Activated naive CD4-positive, alpha-beta T cell treated with anti-CD3 and anti-CD28 coated beads for 36 hours (primary cell): ENCODE data around the gene PAN3. TPM values are rescaled to one million over a fixed set of nuclear protein-coding genes. Genes with fewer than 3 reads are reported as not detected.
A peak's percentile ranks its signal among the peaks of the same experiment; 100 is the strongest.
"Not testable (repeated sequence)": the region's sequence is repeated elsewhere in the genome, so short reads cannot be mapped to it uniquely, and the experiment has no call there.

Experiments used
- CTCF ChIA-PET: fragments of 350-600 bp; sonication (Branson Sonifier 250); formaldehyde crosslinking; loops from one replicate; lab custom pipeline; 2021; ENCODE audit warnings: antibody characterized with exemption; lab: Charles Lee
- DNase-seq: peaks from one replicate; pipeline ENCODE4 v3.0.0-alpha.2; 2020
- H3K27ac Mint-ChIP-seq: one replicate; pipeline ENCODE4 v1.8.0; 2021; ENCODE audit warnings: mild to moderate bottlenecking, mixed read lengths
- H3K27me3 Mint-ChIP-seq: one replicate; pipeline ENCODE4 v1.8.0; 2021; ENCODE audit warnings: low read depth, mixed read lengths
- H3K36me3 Mint-ChIP-seq: one replicate; pipeline ENCODE4 v1.8.0; 2021; ENCODE audit warnings: low read depth, mixed read lengths
- H3K4me1 Mint-ChIP-seq: one replicate; pipeline ENCODE4 v1.8.0; 2021; ENCODE audit warnings: low read depth, mixed read lengths
- H3K4me3 Mint-ChIP-seq: one replicate; pipeline ENCODE4 v1.8.0; 2021; ENCODE audit warnings: mild to moderate bottlenecking, moderate library complexity, mixed read lengths
- H3K9me3 Mint-ChIP-seq: one replicate; pipeline ENCODE4 v1.8.0; 2021; ENCODE audit warnings: mixed read lengths
- intact Hi-C: fragments of 100-400 bp; cut with micrococcal nuclease; formaldehyde crosslinking; loops from one replicate; pipeline ENCODE4 v1.15.1; 2023
- total RNA-seq, 2 experiments: library from RNA; stranded (reverse); gene quantifications; one replicate each; pipeline ENCODE4 v1.2.3, GENCODE V29; 2021

The PAN3 gene, protein sequence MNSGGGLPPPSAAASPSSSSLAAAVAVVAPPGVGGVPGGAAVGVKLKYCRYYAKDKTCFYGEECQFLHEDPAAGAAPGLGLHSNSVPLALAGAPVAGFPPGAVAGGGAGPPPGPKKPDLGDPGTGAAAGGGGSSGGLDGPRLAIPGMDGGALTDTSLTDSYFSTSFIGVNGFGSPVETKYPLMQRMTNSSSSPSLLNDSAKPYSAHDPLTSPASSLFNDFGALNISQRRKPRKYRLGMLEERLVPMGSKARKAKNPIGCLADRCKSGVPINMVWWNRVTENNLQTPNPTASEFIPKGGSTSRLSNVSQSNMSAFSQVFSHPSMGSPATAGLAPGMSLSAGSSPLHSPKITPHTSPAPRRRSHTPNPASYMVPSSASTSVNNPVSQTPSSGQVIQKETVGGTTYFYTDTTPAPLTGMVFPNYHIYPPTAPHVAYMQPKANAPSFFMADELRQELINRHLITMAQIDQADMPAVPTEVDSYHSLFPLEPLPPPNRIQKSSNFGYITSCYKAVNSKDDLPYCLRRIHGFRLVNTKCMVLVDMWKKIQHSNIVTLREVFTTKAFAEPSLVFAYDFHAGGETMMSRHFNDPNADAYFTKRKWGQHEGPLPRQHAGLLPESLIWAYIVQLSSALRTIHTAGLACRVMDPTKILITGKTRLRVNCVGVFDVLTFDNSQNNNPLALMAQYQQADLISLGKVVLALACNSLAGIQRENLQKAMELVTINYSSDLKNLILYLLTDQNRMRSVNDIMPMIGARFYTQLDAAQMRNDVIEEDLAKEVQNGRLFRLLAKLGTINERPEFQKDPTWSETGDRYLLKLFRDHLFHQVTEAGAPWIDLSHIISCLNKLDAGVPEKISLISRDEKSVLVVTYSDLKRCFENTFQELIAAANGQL
- total RNA-seq = 10 to 100 TPM; 21.2 to 21.7 TPM

DNA sequence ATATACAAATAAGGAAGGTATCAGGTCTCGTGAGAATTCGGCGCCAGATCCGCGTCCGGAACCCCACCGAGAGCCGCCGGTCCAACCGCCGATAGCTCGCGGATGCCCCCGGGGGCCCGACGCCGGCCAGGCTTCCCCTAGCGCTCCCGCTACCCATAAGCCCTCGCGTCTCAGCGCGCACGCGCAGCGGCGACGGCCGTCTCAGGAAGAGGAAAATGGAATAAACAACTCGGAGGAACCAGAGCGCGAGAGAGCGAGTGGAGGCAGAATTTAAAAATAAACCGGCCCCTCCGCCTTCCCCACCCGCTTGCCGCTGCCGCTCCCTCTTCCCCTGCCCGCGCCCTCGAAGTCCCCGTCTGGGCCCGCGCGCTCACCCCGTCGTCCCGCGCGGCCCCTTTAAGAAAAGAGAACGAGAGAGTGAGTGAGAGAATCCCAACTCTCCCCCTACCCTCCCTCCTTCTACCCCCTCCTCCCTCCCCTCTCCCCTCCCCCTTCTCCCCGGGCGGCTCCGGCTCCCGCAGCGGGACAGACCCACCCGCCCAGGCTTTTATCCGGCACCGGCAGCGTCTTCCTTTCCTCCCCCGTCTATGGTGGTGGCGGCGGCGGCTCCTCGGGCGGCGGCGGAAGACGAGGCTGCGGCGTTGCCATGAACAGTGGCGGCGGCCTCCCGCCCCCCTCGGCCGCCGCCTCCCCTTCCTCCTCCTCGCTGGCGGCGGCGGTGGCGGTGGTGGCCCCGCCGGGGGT lies at the start of gene PAN3:
PAN3 (plus strand) TSS at position 534 of the 744 bp plus-strand sequence; CDS start at position 647, 113 bp downstream.
- peaks cover 37% of the 10 kb centered on the region for H3K4me1 Mint-ChIP-seq
- intact Hi-C loops = loop anchor here (1.0 to 5.0 kb wide), 10 partner anchors 9 to 886 kb away; partner anchors contain the start of genes FLT3, GTF3A, MTIF3 and POLR1D
- CTCF ChIA-PET = no interaction called here

DNA sequence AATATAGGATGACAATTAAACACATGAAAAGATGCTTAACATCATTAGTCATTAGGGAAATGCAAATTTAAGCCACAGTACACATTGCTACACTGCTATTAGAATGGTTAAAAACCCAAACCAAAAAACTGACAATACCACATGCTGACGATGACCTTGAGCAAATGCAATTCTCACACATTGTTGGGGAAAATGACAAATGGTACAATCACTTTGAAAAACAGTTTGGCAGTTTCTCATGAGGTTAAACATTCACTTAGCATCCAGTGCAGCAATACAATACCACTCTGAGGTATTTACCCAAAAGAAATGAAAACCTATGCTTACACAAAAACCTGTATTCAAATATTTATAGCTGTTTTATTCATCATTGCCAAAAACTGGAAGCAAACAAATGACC lies 49.3 kb upstream of the PAN3 start:
- peaks cover 15% of the 10 kb centered on the region for H3K27me3 Mint-ChIP-seq
- no peaks in the 10 kb centered on the region for H3K4me1 Mint-ChIP-seq
- H3K27ac Mint-ChIP-seq = no peak overlapping the region
- H3K9me3 Mint-ChIP-seq = no peaks in the 10 kb centered on the region
- intact Hi-C loops = no loop called here
- CTCF ChIA-PET = interaction anchor here (0.6 kb wide), 1 partner anchor 859 kb away, joined by 3 read pairs; no protein-coding TSS in a partner anchor
- no peak for DNase-seq
- no peaks in the 10 kb centered on the region for H3K36me3 Mint-ChIP-seq
- H3K4me3 Mint-ChIP-seq = no peak overlapping the region

More for the DNA sequence above, at the start of gene PAN3:
- H3K4me3 Mint-ChIP-seq = peak within 1 kb of the TSS; percentile 77
- no peaks in the 10 kb centered on the region for H3K9me3 Mint-ChIP-seq
- DNase-seq = peak; percentile 92
- H3K36me3 Mint-ChIP-seq = no peaks in the 10 kb centered on the region
- peak within 1 kb of the TSS; percentile 96 for H3K27ac Mint-ChIP-seq
- no peaks in the 10 kb centered on the region for H3K27me3 Mint-ChIP-seq

DNA sequence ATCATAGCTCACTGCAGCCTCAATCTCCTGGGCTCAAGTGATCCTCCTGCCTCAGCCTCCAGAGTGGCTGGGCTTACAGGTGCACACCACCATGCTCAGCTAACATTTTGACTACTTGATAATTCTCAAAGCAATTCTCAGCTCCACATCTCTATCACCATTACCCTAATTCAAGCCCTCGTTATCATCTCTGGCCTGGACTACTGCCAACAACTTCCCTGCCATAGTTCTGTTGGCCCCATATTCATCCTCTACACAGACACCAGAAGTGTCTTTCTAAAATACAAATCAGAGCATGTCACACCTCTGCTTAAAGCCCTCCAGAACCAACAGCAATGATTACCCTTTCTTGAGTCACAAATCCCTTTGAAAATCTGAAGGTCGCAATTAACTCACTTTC lies 45.9 kb upstream of the PAN3 start:
- peaks cover 21% of the 10 kb centered on the region for H3K27me3 Mint-ChIP-seq
- DNase-seq = no peak
- no peaks in the 10 kb centered on the region for H3K9me3 Mint-ChIP-seq
- no peaks in the 10 kb centered on the region for H3K4me1 Mint-ChIP-seq
- H3K4me3 Mint-ChIP-seq = no peak overlapping the region
- CTCF ChIA-PET = interaction anchor here (0.9 kb wide), 1 partner anchor 8 kb away, joined by 3 read pairs; no protein-coding TSS in a partner anchor
- intact Hi-C loops = no loop called here
- H3K27ac Mint-ChIP-seq = no peak overlapping the region
- no peaks in the 10 kb centered on the region for H3K36me3 Mint-ChIP-seq

DNA sequence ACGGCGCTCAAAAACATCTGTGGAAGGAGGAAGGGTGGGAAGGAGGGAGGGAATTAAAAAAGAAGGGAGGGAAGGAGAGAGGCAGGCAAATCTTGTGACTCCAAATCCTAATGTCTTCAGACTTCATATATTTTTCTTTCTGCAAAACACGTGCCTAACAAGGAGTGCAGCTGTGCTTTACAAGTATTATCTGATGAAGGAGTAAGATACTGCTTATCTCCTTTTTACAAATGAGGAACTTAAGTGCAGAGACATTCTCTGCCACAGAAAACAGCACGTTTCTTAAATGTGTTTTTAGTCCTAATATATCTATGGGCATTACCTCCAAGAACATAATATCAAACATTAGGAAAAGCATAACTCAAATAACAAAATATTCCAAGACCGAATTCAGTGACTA lies 44.5 kb upstream of the PAN3 start:
- CTCF ChIA-PET = no interaction called here
- intact Hi-C loops = no loop called here
- Mint-ChIP-seq H3K36me3 (no peaks in the 10 kb centered on the region), H3K4me3 (no peak overlapping the region), H3K27me3 (peaks cover 30% of the 10 kb centered on the region), H3K27ac (no peak overlapping the region), H3K4me1 (no peaks in the 10 kb centered on the region), H3K9me3 (no peaks in the 10 kb centered on the region)
- DNase-seq = no peak

DNA sequence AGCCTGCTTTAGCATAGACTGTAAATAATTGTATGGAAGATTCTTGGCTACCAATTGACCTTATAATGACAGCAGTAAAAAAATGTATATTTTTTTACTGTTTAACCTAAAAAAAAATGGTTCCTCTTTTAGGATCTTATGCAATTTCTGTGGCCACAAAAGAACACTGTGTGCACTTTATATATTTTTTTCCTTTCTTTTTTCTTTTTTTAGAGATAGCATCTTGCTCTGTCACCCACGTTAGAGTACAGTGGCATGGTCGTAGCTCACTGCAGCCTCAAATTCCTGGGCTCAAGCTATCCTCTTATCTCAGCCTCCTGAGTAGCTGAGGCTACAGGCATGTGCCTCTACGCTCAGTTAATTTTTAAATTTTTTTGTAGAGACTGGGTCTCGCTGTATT lies 44.0 kb upstream of the PAN3 start:
- no peak for DNase-seq
- no peak overlapping the region for H3K4me3 Mint-ChIP-seq
- no peaks in the 10 kb centered on the region for H3K4me1 Mint-ChIP-seq
- H3K36me3 Mint-ChIP-seq = no peaks in the 10 kb centered on the region
- CTCF ChIA-PET = no interaction called here
- peaks cover 31% of the 10 kb centered on the region for H3K27me3 Mint-ChIP-seq
- intact Hi-C loops = no loop called here
- no peak overlapping the region for H3K27ac Mint-ChIP-seq
- H3K9me3 Mint-ChIP-seq = no peaks in the 10 kb centered on the region

DNA sequence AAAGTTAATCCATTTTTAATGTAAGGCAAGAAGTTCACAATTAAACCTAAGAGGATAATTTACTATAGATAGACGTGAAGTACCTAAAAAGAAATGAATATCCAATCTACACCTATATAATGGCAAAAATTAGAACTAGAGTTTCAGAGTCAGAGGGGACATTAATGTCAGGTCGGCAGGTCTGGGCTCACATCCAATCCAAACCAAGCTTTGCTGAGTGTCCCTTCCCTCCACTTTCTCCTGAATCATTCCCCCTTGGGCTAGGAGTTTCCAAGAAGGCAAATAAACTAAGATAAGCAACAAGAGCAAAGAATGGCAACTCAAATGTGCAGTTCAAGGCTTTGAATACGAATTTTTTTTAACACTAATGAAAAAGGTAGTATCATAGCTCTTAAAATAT lies 40.8 kb upstream of the PAN3 start:
- H3K9me3 Mint-ChIP-seq = no peaks in the 10 kb centered on the region
- peaks cover 48% of the 10 kb centered on the region for H3K27me3 Mint-ChIP-seq
- peaks cover 5% of the 10 kb centered on the region for H3K4me1 Mint-ChIP-seq
- no peak overlapping the region for H3K27ac Mint-ChIP-seq
- intact Hi-C loops = no loop called here
- CTCF ChIA-PET = interaction anchor here (0.6 kb wide), 1 partner anchor 54 kb away, joined by 3 read pairs; no protein-coding TSS in a partner anchor
- H3K4me3 Mint-ChIP-seq = no peak overlapping the region
- H3K36me3 Mint-ChIP-seq = no peaks in the 10 kb centered on the region
- DNase-seq = no peak

DNA sequence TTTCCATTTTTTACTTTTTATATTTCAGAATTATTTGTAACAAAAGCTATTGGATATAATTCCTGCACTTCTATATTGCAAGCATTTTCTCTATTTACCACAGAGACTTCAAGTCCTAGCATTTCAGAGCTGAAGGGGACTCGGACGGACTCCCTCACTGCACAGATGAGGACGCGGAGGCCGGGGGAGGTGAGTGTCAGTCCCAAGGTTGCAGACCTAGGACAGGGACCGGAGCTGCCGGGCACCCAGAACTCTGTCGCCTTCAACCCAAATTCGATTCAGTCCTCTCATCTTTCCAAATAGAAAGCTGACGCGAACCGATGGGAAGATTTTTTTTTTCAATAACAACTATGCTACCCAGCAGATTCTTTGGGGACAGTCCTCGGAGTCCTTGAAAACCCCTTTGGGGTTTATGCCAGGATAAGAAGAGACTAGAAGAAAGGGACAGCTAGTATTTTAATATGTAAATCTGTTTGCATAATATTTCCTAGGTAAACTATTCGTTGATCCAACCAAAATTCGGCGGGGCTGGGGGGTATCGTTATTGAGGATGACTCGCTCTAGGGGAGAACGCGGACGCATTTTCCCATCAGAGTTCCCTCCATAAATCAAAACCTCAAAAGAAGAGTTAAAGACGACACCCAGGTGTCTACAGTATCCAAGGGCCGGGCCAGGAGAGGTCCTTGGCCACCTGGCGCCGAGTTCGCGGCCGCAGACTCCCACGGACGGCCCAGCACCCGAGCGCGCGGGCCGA lies 38.8 kb upstream of the PAN3 start:
- no peaks in the 10 kb centered on the region for H3K36me3 Mint-ChIP-seq
- CTCF ChIA-PET = interaction anchor here (0.6 kb wide), 2 partner anchors 144 to 470 kb away, joined by 3 to 4 read pairs; no protein-coding TSS in a partner anchor
- intact Hi-C loops = loop anchor here (1.0 kb wide), 1 partner anchor 39 kb away; the partner anchor contains the start of gene PAN3
- H3K27me3 Mint-ChIP-seq = peaks cover 47% of the 10 kb centered on the region
- no peak for DNase-seq
- H3K9me3 Mint-ChIP-seq = no peaks in the 10 kb centered on the region
- H3K4me3 Mint-ChIP-seq = peak overlapping the region; percentile 59
- H3K4me1 Mint-ChIP-seq = peaks cover 5% of the 10 kb centered on the region
- no peak overlapping the region for H3K27ac Mint-ChIP-seq

DNA sequence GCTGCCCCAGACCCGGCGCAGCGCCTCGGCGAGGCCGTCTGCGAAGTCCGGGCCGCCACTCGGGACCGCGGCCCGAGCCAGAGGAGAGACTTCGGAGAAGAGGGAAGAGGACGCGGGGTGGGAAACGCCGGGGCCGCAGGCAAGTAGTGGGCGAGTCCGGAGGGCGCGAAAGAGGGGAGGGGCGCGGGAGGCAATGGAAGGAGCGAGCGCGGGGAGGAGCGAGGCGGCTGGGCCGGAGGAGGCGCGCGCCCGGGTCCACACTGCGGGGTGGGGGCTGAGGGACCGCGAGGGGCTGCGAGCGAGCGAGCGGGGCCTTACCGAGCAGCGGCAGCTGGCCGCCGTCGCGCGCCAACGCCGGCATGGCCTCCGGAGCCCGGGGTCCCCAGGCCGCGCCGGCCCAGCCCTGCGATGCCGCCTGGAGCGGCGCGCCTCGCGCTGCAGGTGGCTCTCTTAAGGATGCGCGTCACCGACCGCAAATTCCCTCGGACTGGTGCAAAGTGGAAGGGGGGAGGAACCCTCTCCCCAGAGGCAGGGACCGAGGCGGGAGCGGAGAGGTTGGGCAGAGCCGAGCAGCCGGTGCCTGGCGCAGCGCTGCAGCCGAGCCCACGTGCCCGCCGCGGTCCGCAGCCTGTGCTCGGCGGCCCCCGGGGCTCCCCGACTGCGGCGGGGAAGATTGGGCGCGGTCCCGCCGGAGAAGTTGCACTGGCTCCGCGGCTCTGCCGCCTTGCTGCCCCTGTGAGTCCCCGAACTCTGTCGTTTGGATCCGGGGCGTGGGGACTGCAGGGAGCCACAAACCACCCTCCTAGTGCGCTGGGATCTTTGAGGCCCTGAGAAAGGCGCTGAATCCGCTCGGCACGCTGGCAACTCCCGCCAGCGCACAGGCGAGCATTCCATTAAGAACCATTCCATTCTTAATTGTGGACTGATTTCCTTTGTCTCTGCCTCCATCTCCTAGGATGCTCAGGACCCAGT lies 37.9 kb upstream of the PAN3 start, which contains the start of gene FLT3:
FLT3 (minus strand) TSS at position 427 of the 972 bp plus-strand sequence; CDS start at position 361, 66 bp downstream.
- H3K36me3 Mint-ChIP-seq = no peaks in the 10 kb centered on the region
- intact Hi-C loops = loop anchor here (1.0 kb wide), 1 partner anchor 38 kb away; the partner anchor contains the start of gene PAN3
- H3K27ac Mint-ChIP-seq = no peak within 1 kb of the TSS
- DNase-seq = peak; percentile 67
- CTCF ChIA-PET = interaction anchor here (0.6 kb wide), 1 partner anchor 145 kb away, joined by 3 read pairs; no protein-coding TSS in a partner anchor
- H3K4me3 Mint-ChIP-seq = peak within 1 kb of the TSS; percentile 59
- H3K27me3 Mint-ChIP-seq = peaks cover 44% of the 10 kb centered on the region
- H3K9me3 Mint-ChIP-seq = no peaks in the 10 kb centered on the region
- peaks cover 5% of the 10 kb centered on the region for H3K4me1 Mint-ChIP-seq

DNA sequence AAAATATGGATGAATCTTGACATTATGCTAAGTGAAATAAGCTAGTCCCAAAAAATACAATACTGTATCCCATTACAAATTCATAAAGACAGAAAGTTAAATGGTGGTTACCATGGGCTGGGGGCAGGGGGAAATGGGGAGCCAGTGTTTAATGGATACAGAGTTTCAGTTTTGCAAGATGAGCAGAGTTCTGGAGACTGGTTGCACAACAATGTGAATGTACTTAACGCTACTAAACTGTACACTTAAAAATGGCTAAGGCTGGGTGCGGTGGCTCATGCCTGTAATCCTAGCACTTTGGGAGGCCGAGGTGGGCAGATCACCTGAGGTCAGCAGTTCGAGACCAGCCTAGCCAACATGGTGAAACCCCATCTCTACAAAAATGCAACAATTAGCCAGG lies 36.5 kb upstream of the PAN3 start:
- H3K36me3 Mint-ChIP-seq, DNase-seq, CTCF ChIA-PET, intact Hi-C loops, H3K9me3 Mint-ChIP-seq, H3K4me3 Mint-ChIP-seq, H3K27ac Mint-ChIP-seq, H3K4me1 Mint-ChIP-seq: not testable (repeated sequence)
- peaks cover 43% of the 10 kb centered on the region for H3K27me3 Mint-ChIP-seq

DNA sequence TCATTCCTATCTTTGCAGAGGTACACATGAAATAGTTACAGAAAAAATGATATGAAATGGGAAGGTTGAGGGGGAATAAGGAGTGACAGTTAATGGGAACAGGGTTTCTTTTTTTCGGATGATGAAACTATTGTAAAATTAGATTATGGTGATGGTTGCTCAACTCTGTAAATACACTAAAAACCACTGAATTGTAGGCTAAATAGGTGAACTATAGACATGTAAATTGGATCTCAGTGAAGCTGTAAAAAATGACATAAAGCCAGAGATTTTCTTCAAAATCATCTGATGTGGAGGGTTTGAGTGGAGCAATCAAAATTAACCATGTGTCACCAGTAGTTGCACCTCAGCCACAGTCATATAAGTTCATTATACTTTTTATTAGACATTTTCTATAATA lies 31.4 kb upstream of the PAN3 start:
- Mint-ChIP-seq H3K4me3 (no peak overlapping the region), H3K36me3 (no peaks in the 10 kb centered on the region), H3K9me3 (no peaks in the 10 kb centered on the region), H3K27me3 (peaks cover 13% of the 10 kb centered on the region), H3K4me1 (no peaks in the 10 kb centered on the region), H3K27ac (no peak overlapping the region)
- no peak for DNase-seq
- CTCF ChIA-PET = no interaction called here
- intact Hi-C loops = no loop called here
